Heart right ventricle (tissue), 16 donors: ENCODE measurements around the gene USP24. TPM values are rescaled to one million over a fixed set of nuclear protein-coding genes. Genes with fewer than 3 reads are reported as not detected.

ENCODE experiments used
- ATAC-seq, 8 donors: fragments of 200-7000 bp; cut with Tn5 transposase; one replicate each; pipeline ENCODE4 v1.9.1; 2020; ENCODE audit warnings: mild to moderate bottlenecking in 8 of 8, moderate library complexity in 8 of 8, moderate number of reproducible peaks in 1 of 8
- DNase-seq, 2 donors: peaks; one replicate each; pipeline ENCODE4 v3.0.0-alpha.2; 2020
- H3K27ac ChIP-seq, 10 donors: fragments of 200-600 bp; sonication (generic) in 2 of 10; one replicate each; pipeline versions ENCODE4 v1.5.0 to v1.8.0; 2020 to 2022; ENCODE audit warnings: mild to moderate bottlenecking in 3 of 10
- H3K27me3 ChIP-seq, 7 donors: fragments of 200-600 bp; one replicate each; pipeline ENCODE4 v1.8.0; 2021 to 2022; ENCODE audit warnings: mild to moderate bottlenecking in 2 of 7
- H3K36me3 ChIP-seq, 9 donors: fragments of 200-600 bp; sonication (generic) in 1 of 9; one replicate each; pipeline versions ENCODE4 v1.5.0 to v1.8.0; 2020 to 2022; ENCODE audit warnings: mild to moderate bottlenecking in 2 of 9
- H3K4me1 ChIP-seq, 9 donors: fragments of 200-600 bp; sonication (generic) in 1 of 9; one replicate each; pipeline versions ENCODE4 v1.5.0 to v1.8.0; 2020 to 2022; ENCODE audit warnings: mild to moderate bottlenecking in 4 of 9
- H3K4me3 ChIP-seq, 10 donors: fragments of 200-600 bp; sonication (generic) in 2 of 10; one replicate each; pipeline versions ENCODE4 v1.5.0 to v1.8.0; 2020 to 2022; ENCODE audit warnings: mild to moderate bottlenecking in 7 of 10, moderate library complexity in 2 of 10
- H3K9me3 ChIP-seq, 11 donors: fragments of 200-600 bp in 10 of 11; sonication (generic) in 2 of 11; one replicate each; pipeline versions ENCODE4 v1.5.0 to v1.8.0; 2013 to 2022; ENCODE audit warnings: mild to moderate bottlenecking in 2 of 11, control low read depth in 1 of 11, moderate library complexity in 1 of 11
- WGBS, 2 donors: extraction: QIAGEN DNeasy Blood & Tissue Kit; methylation state at CpG; one replicate each; pipeline ENCODE4 v1.1.7; 2013; ENCODE audit warnings: inconsistent platforms in 1 of 2; 5-methylcytosine and 5-hydroxymethylcytosine counted together
- intact Hi-C, 10 donors: fragments of 100-400 bp; cut with DNase I; formaldehyde crosslinking; loops; one replicate each; pipeline versions ENCODE4 v1.11.1 to v1.14.2; 2022
- polyA plus RNA-seq, 2 donors: library from polyadenylated mRNA; stranded (reverse); fragments of 200-250 nt; gene quantifications; one replicate each; pipeline ENCODE4 v1.2.3, GENCODE V29; 2013
- total RNA-seq, 10 donors: library from RNA; stranded (reverse); fragmentation: NEBNext Ultra II Directional in 3 of 10; extraction: Animal tissue kit (Norgen Biotek cat#: 25700) in 3 of 10; gene quantifications; one replicate each; pipeline versions ENCODE4 v1.2.1 to v1.2.4, GENCODE V29; 2021 to 2023
- TF ChIP-seq, protein P1 (sequence below), 9 donors: fragments of 200-600 bp; sonication (generic) in 2 of 9; IDR thresholded peaks; one replicate each; pipeline versions ENCODE4 v1.5.0 to v1.8.0; 2021 to 2022; ENCODE audit warnings: antibody characterized with exemption in 9 of 9, mild to moderate bottlenecking in 5 of 9, moderate library complexity in 1 of 9
- donor health status: Arrhythmogenic right ventricular cardiomyopathy.
- donor health status: ischemic (EF 13 %, LVEDD 7.1; RV severe dilation, severe dysfunction).
- donor health status: healthy with polysubstance abuse.
- donor health status: DM: no; HTN: yes; CAD: no.
- donor health status: DM: no; HTN: no; CAD: no.
- donor health status: ischemic (EF 25% LVEDD 6.9; RV normal size, moderate dysfunction).
- donor health status: ischemic (EF 25% LVEDD 5.7; RV mildly dilated, moderate dysfunction).
- donor health status: healthy.
- donor health status: DM: yes; HTN: yes; CAD: no.
- donor health status: Ischemic cardiomyopathy.
- donor health status: ischemic (EF 35%, LVEDD 5.7; RV mildly dilated, moderate dysfunction).
- donor health status: nonischemic (EF 11% LVEDD 7.7; RV severe dilation, severe dysfunction).
- donor health status: DM: yes; HTN: yes; CAD: no.
- donor health status: PGD.
- donor health status: ischemic (EF 29% LVEDD 5.4; RV normal size, mild dysfunction).
- donor health status: nonischemic (EF 23%, LVEDD 6.1; RV moderate dilation, normal function).

USP24 gene
- total and polyA plus RNA-seq, 12 donors, result 7.1 to 49.7 (median 41.3) TPM

DNA sequence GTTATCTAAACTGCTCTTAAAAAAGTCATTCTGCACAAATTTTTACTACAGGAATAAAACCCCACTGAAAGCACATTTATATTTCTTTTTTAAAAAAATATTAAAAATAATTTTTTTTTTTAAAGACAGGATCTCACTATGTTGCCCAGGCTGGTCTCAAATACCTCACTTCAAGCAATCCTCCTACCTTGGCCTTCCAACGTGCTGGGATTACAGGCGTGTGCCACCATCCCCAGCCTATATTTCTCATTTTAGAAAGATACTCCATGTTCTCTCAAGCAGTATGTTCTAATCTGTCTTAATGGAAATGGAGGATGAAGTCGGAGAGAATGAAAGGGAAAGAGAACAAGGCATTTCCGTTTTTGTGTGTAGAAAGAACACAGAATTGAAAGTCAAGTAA, 17.1 kb downstream of the USP24 start:
- TF ChIP-seq, protein P1, sequence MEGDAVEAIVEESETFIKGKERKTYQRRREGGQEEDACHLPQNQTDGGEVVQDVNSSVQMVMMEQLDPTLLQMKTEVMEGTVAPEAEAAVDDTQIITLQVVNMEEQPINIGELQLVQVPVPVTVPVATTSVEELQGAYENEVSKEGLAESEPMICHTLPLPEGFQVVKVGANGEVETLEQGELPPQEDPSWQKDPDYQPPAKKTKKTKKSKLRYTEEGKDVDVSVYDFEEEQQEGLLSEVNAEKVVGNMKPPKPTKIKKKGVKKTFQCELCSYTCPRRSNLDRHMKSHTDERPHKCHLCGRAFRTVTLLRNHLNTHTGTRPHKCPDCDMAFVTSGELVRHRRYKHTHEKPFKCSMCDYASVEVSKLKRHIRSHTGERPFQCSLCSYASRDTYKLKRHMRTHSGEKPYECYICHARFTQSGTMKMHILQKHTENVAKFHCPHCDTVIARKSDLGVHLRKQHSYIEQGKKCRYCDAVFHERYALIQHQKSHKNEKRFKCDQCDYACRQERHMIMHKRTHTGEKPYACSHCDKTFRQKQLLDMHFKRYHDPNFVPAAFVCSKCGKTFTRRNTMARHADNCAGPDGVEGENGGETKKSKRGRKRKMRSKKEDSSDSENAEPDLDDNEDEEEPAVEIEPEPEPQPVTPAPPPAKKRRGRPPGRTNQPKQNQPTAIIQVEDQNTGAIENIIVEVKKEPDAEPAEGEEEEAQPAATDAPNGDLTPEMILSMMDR (IDR thresholded peaks at IDR 0.05), result no peak
- WGBS, 2 donors, result 92 to 97% methylated on average over 4 of the region's 4 CpGs
- Histone ChIP-seq H3K4me3 (no peak overlapping the region), H3K9me3 (no peaks in the 10 kb centered on the region), H3K36me3 (peaks cover 0 to 9% (median 0%) of the 10 kb centered on the region in 9 donors), H3K27me3 (no peaks in the 10 kb centered on the region), H3K4me1 (peaks cover 5 to 74% (median 49%) of the 10 kb centered on the region in 9 donors), H3K27ac (no peak overlapping the region)
- DNase-seq, result no peak
- ATAC-seq, result no peak
- intact Hi-C loops, result no loop called here

DNA sequence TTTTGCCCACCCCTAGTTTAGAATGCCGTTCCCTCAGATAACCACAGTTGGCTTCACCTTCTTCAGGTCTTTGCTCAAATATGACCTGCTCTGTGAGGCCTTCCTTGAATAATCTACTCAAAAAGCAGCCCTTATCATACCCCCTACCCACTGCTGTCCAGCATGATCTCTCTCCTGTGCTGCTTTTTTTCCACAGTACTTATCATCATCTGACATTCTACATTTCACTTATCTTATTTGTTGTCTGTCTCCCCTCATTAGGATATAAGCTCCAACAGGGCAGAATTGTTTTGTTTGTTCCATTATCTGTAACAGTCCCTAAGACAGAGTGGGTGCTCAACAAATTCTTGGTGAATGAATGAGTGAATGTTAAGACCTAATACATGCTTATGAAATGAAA, 18.1 kb downstream of the USP24 start:
- Histone ChIP-seq H3K36me3 (peaks cover 0 to 9% (median 0%) of the 10 kb centered on the region in 9 donors), H3K9me3 (no peaks in the 10 kb centered on the region), H3K27me3 (no peaks in the 10 kb centered on the region), H3K27ac (peak overlapping the region in 7 of 10 donors; percentile 35 to 75 (median 64)), H3K4me3 (no peak overlapping the region), H3K4me1 (peaks cover 5 to 79% (median 49%) of the 10 kb centered on the region in 9 donors)
- TF ChIP-seq, protein P1 (IDR thresholded peaks at IDR 0.05), result no peak
- ATAC-seq (peak in 2 of 8 donors; percentile 5 to 10), DNase-seq (no peak)
- WGBS, 2 donors, result 37 to 41% methylated on average over 1 of the region's 1 CpG
- intact Hi-C loops, result no loop called here

DNA sequence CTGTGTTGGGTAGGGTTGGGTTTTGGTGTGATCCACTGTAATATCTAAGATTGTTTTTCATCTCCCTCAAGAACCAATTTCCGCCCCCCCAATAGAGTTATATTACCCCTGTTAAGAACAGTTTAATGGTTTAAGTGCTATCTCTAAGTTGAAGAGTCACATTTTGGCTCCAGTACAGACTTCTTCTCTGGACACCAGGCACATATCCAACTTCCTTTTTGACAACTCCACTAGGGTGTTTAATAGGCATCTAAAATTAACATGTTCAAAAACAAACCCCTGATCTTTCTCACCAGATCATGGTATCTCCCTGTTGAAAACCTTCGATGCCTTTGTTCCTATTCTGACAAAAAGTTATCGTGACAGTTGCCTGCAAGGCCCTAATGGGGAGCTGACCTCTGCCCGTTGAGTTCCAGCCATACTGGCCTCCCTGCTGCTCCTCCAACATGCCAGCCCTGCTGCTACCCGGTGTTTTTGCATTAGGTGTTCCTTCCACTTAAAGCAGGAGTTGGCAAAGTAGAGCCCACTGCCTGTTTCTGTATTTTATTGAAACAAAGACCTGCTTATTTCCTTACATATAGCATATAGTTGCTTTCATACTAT, 18.6 kb downstream of the USP24 start:
- WGBS, 2 donors, result 16 to 29% methylated on average over 5 of the region's 5 CpGs
- ATAC-seq, result peak; percentile 52 to 90 (median 82)
- DNase-seq, result peak in 1 of 2 donors; percentile 25
- peak overlapping the region in 8 of 10 donors; percentile 35 to 75 (median 62) for H3K27ac ChIP-seq
- intact Hi-C loops, result no loop called here
- H3K4me3 ChIP-seq, result no peak overlapping the region
- TF ChIP-seq, protein P1 (IDR thresholded peaks at IDR 0.05), result no peak
- peaks cover 5 to 75% (median 49%) of the 10 kb centered on the region in 9 donors for H3K4me1 ChIP-seq
- no peaks in the 10 kb centered on the region for H3K9me3 ChIP-seq
- H3K27me3 ChIP-seq, result no peaks in the 10 kb centered on the region
- peaks cover 0 to 9% (median 0%) of the 10 kb centered on the region in 9 donors for H3K36me3 ChIP-seq

DNA sequence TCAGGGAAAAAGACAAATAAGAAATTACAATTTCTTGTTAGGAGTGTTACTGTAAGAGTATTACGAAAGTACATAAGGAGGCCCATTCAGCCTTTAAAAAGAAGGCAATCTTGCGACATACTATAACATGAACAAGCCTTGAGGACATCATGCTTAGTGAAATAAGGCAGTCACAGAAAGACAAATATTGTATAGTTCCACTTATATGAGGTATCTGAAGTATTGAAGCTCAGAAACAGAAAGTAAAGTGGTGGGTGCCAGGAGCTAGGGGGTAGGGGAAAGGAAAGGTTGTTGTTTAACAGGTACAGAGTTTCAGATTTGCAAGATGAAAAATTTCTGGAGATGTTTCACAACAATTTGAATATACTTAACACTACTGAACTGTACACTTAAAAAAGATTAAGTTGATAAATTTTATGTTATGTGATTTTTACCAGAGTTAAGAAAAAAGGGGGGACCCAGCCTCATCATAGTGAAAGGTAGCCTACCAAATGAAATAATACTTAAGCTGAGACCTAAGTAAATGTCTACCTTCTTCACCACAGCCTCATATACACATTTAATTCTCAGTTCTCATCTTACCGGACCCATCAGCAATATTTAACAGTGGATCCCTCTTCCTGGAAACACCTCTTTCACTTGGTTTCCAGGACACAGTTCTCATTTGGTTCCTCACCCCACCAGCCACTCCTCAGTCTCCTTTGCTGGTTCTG, 19.5 kb downstream of the USP24 start:
- H3K27ac ChIP-seq, result peak overlapping the region in 5 of 10 donors; percentile 28 to 75 (median 65)
- peaks cover 5 to 76% (median 46%) of the 10 kb centered on the region in 9 donors for H3K4me1 ChIP-seq
- 90 to 93% methylated on average over 3 of the region's 3 CpGs for WGBS, 2 donors
- H3K9me3 ChIP-seq, result no peaks in the 10 kb centered on the region
- intact Hi-C loops, result no loop called here
- no peaks in the 10 kb centered on the region for H3K27me3 ChIP-seq
- no peak overlapping the region for H3K4me3 ChIP-seq
- peaks cover 0 to 9% (median 0%) of the 10 kb centered on the region in 9 donors for H3K36me3 ChIP-seq
- no peak for DNase-seq
- no peak for ATAC-seq
- TF ChIP-seq, protein P1 (IDR thresholded peaks at IDR 0.05), result no peak
